GM19467 (cell line): ENCODE data around the gene NCF1.
"Not testable (repeated sequence)": the region's sequence is repeated elsewhere in the genome, so short reads cannot be mapped to it uniquely, and the experiment has no call there.

Experiments used
- ATAC-seq: cut with Tn5 transposase; IDR thresholded peaks from one replicate; pipeline ENCODE4 v1.9.1; 2021; ENCODE audit warnings: mild to moderate bottlenecking, moderate library complexity; ENCODE audit not compliant: unreplicated experiment

The NCF1 gene

DNA sequence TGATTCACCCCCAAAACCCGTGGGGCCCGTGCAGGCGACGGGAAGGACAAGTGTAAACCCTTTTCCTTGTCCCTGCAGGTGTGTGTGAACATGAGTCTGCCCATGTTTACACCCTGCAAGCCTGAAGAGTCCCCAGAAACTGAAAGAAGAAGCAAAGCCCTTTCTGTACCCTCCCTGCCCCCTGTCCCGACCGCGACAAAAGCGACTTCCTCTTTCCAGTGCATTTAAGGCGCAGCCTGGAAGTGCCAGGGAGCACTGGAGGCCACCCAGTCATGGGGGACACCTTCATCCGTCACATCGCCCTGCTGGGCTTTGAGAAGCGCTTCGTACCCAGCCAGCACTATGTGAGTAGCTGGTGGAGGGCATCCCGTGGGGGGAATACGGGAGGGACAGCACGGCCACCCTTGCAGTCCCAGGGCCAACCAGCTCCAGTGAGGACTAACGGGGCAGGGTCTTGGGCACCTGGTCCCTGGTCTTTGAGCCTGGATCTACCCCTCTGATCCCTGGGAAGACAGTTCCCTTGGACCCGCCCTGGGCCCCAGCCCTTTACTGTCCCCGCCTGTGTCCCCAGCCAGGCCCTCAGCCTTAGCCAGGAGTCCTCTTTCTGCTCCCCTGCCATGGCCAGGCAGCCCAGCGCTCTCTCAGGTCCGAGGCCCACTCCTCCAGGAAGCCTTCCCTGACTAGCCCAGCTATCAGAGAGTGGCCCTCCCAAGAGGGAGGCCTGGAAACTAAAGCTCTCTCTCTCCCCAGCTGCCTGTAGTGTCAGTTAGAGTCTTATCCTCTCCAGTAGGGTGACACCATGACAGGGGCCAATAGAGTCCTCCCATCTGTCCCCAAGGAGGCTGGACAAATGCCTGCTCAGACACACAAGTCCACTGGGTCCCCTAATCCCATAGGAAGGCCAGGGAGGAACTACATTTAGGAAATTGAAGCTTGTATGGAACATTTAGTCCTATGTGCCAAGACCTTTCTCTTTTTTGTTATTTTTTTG is at the start of gene NCF1:
Gene NCF1, plus strand, starts transcription at position 252 of the 991 bp plus-strand sequence. Its CDS starts 21 bp downstream, at position 273.
- peak; percentile 72 for ATAC-seq

DNA sequence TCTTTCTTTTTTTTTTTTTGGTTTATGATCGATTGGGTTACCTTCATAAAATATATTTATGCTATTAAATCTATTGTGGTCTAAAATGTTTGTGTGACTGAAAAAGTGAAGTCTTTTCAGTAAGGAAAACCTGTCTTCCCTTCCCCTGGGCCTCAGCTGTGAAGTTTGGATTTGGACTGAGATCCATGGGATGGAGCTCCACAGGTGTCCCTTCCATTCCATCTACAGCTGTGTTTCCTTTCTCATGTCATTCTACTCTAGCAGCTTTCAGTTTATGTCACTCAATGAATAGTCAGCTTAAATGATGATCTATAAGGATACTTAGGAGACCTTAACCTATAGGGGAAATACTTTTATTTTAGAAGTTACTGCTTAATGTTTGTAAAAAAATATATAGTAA is 48.0 kb upstream of the NCF1 start:
- ATAC-seq = no peak

DNA sequence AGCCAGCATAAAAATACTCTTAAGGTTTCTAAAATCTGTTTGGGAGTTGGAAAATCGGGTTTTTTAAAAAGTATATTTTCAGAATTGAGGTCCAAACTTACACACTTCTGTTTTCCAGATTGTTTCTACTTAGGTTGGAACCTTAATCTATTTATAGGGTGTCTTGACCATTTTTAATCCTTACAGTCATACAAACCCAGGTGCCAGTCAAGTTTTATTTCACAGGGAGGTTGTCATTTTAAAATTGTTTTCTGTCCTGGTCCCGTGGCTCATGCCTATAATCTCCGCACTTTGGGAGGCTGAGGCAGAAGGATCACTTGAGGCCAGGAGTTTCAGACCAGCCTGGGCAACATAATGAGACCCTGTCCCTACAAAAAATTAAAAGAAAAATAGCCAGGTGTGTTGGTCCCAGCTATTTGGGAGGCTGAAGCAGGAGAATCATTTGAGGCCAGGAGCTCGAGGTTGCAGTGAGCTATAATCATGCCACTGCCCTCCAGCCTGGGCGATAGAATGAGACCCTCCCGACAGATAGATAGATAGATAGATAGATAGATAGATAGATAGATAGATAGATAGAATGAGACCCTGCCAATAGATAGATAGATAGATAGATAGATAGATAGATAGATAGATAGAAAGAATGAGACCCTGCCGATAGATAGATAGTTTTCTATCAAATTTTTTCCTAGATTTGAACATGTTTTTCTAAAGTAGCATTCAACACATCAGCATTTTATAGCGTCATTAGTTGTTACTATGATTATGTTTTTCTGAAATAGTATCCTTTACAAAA is 47.3 kb upstream of the NCF1 start:
- ATAC-seq = no peak

DNA sequence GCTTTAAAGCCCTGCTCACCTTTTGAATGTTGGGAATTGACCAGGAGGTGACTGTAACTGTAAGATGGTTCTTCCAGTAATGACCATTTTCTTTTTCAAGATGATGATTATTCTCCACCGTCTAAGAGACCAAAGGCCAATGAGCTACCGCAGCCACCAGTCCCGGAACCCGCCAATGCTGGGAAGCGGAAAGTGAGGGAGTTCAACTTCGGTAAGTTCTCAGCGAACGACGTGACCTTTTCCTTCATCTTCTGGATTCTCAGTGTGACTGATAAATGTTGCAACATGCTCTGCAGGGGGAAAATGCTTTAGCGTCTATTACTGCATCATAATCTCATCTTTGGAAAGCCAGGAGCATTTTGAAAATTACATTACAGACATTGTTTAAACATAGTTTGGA is 45.1 kb upstream of the NCF1 start:
- ATAC-seq = not testable (repeated sequence)

DNA sequence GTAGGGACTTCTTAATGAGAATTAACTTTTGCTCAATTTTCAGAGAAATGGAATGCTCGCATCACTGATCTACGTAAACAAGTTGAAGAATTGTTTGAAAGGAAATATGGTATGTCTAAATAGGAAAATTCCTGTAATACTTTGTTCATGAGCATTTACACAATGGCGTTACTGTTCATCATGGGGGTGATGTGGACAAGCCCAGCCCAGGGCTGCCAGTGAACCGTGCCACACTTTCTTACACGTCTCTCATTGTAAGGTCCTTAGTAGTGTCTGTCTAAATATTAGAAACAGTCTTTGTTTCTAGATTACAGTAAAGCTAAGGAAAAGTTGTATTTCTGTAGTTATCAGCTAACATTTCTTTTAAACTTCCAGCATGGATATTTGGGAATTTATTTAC is 43.6 kb upstream of the NCF1 start:
- ATAC-seq = not testable (repeated sequence)

DNA sequence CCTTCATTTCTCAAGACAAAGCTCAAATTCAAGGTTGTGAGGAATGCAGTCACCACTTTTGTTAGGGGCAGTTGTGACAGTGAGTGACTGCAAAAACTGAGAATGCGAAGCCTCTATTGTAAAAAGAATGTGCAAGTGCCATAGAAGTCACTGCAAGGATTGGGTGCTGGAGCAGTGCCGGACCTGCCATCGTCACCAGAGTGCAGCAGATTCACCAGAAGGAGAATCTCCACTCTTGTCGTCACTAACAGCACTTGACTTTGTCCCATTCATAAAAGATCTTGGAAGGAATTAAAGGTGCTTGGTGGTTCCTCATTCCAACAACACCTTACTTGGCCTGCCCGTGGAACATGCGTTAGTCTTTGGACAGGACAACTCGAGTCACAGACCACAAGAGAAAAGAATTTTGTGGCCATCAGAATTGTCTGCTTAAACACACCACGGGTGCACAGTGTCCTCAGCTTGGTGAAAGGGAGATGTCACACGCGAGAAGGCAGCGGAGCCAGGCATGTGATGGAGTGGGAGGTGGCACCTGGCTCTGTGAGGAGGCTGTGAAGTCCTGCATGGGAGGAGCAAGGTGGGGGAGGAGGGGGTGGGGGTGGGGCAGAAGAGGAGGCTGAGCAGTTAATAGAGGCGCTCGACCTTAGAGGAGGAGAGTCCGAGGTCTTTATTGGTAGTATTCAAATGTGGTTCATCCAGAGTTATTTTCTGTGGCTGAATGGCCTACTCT is 33.7 kb upstream of the NCF1 start:
- ATAC-seq = not testable (repeated sequence)

GRCh38 chr7:74743936-74744557 is 29.8 kb upstream of the NCF1 start:
- ATAC-seq = not testable (repeated sequence)

- not testable (repeated sequence) for ATAC-seq
These were observed 19.8 kb upstream of the NCF1 start for GRCh38 chr7:74753921-74754482.

- not testable (repeated sequence) for ATAC-seq
These were observed 17.1 kb upstream of the NCF1 start for GRCh38 chr7:74756673-74757072.

GRCh38 chr7:74758268-74758667 is 15.5 kb upstream of the NCF1 start:
- not testable (repeated sequence) for ATAC-seq

DNA sequence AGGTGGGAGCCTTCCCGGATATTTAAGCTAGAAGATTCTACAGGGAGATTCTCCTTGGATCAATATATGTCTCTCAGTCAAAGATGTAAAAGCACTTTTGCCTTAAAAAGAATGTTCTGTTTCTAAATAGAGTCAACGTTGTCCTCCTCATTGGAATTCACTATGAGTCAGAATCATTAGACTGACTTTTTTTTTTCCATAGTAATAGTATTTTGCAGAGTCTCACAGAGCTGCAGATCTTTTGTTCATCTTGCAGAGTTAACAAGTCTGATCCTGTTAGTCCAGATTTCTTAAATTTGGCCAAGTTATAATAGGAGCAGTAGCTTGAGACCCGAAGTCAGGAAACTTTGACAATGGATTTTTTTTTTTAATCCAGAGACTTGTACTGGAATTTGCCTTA is 14.8 kb upstream of the NCF1 start:
- ATAC-seq = not testable (repeated sequence)

DNA sequence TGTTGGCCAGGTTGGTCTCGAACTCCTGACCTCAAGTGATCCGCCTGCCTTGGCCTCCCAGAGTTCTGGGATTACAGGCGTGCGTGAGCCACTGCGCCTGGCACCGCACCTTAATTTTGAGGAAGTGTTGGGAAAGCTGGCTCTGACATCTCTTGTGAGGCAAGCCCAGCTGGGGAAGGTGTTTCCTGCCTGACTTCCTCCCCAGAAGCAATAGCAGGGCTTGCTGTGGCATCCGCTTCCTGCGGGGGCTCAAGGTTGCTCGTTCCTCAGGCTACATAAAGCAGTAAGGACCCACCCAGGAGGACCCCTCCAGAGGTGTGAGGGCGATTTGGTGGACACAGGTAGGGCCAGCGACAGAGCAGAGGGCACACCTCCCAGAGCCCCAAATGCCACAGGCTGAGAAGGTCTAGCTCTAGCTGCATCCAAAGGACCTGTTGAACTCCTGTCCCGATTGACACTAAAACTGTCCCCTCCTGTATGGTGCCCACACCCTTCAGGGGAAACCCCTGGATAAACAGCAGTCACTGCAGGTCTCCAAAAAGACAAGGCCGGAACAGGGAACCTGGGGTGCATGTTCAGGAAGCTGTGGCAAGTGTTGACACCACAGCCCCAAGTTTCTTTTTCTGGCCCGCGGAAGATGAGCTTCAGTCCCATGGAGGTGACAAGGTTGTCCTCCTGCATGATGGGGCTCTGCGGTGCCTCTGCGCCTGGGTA is 8.4 kb upstream of the NCF1 start:
- peak; percentile 29 for ATAC-seq

DNA sequence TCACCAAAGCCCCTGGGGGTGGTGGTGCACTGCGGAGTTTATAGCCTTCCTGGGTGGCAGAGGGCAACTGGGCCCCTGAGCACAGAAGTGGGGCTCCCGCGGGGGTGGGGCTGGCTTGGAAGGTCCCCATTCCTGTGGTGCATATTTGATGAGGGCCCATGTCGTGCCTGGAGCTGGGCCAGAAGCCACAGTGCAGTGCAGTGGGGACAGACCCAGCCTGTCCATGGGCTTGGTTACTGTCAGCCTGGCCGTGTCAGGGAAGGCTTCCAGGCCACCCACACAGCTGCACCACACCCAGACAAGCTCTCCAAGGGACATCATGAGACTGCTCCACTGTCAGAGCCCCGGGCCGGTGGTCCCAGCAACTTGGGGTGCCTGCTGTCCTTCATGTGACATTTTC is 7.3 kb upstream of the NCF1 start:
- ATAC-seq = not testable (repeated sequence)

GRCh38 chr7:74766991-74767390 is 6.8 kb upstream of the NCF1 start:
- not testable (repeated sequence) for ATAC-seq

DNA sequence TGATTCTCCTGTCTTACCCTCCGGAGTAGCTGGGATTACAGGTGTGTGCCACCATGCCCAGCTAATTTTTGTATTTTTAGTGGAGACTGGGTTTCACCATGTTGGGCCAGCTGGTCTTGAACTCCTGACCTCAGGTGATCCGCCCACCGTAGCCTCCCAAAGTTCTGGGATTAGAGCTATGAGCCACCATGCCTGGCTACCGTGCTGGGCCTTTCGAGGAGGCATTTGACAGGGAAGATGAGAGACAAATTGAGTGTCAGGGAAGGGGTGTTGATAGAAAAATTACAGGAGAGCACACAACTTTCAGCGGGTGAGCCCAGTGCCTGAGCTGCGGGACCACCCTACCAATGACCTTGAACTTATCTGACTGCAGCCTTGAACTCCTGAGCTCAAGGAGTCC is 3.7 kb upstream of the NCF1 start:
- ATAC-seq = not testable (repeated sequence)

DNA sequence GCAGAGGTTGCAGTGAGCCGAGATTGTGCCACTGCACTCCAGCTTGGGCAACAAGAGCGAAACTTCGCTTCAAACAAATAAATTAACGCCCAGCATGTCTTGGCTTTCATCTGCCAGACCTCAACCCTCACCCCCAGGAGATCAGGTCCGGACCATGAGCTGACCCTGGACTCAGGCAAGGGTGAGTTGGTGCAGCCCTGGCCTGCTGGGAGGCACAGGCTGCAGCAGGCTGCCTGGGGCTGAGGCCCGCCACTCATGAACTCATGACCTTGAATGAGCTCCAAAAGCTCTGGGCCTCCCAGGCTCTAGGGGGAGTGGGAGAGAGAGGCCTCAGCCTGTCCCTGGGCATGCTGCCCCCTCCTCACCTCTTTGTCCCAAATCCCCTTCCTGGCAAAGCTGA is 1.7 kb upstream of the NCF1 start:
- not testable (repeated sequence) for ATAC-seq

DNA sequence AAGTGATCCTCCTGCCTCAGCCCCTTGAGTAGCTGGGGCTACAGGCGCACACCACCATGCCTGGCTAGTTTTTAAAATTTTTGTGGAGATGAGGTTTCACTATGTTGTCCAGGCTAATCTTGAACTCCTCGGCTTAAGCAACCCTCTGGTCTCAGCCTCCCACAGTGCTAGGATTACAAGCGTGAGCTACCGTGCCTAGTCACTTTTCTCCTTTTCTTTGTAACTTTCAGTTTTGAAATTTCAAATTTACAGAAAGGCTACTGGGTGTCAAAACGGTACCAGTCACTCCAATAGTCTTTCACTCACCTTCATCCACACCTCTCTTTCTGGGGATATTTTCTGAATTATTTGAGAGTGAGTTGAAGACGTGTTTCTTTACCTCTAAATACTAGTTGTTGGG is 1.3 kb downstream of the NCF1 start:
- not testable (repeated sequence) for ATAC-seq

- ATAC-seq = not testable (repeated sequence)
These were observed 5.2 kb downstream of the NCF1 start for GRCh38 chr7:74779053-74779452.

DNA sequence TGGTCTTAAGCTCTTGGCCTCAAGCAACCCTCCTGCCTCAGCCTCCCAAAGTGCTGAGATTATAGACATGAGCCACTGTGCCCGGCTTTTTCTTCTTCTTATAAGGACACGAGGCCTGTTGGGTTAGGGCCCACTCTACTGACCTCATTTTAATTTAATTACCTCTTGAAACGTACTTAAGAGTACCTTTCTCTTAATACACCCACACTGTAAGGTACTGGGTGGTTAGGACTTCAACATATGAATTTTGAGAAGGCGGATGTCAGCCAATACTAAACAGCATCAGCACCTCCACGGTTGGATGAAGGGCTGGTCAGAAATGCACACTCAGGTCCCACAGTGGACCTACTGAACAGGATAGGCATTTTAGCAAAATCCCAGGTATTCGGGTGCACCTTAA is 7.9 kb downstream of the NCF1 start:
- ATAC-seq = not testable (repeated sequence)
